WTC11 (cell line): ENCODE measurements around the gene SCGB1D2.

ENCODE experiments used
- CDX4 ChIP-seq: fragments of 250-450 bp; sonication (Bioruptor Pico); IDR thresholded peaks from 2 replicates; pipeline ENCODE4 v1.9.0; 2021; ENCODE audit warnings: moderate library complexity, mild to moderate bottlenecking, inconsistent platforms, borderline replicate concordance
- E2F4 ChIP-seq: sonication (generic); formaldehyde crosslinking; IDR thresholded peaks from 2 replicates; pipeline ENCODE4 v1.8.1; 2022; ENCODE audit warnings: low read depth, mild to moderate bottlenecking, moderate library complexity, missing genetic modification reagents, borderline replicate concordance
- ETV6 ChIP-seq: sonication (generic); formaldehyde crosslinking; IDR thresholded peaks from 2 replicates; pipeline ENCODE4 v1.8.1; 2022; ENCODE audit warnings: mild to moderate bottlenecking, missing genetic modification reagents
- MXD4 ChIP-seq: fragments of 250-450 bp; sonication (Bioruptor Pico); IDR thresholded peaks from 2 replicates; pipeline ENCODE4 v1.8.0; 2021; ENCODE audit warnings: mild to moderate bottlenecking, moderate library complexity, borderline replicate concordance
- NFYB ChIP-seq: sonication (generic); formaldehyde crosslinking; conservative IDR thresholded peaks from 2 replicates; pipeline ENCODE4 v1.8.0; 2022; ENCODE audit warnings: low read depth, missing genetic modification reagents
- SMAD3 ChIP-seq: sonication (generic); formaldehyde crosslinking; IDR thresholded peaks from 2 replicates; pipeline ENCODE4 v1.8.0; 2022; ENCODE audit warnings: missing genetic modification reagents, mild to moderate bottlenecking, borderline replicate concordance
- SP1 ChIP-seq: sonication (generic); formaldehyde crosslinking; conservative IDR thresholded peaks from 2 replicates; pipeline ENCODE4 v1.8.1; 2022; ENCODE audit warnings: missing genetic modification reagents
- TF ChIP-seq, protein P1 (sequence below): fragments of 250-450 bp; sonication (Bioruptor Pico); IDR thresholded peaks from 2 replicates; pipeline ENCODE4 v1.9.0; 2021; ENCODE audit warnings: mild to moderate bottlenecking, borderline replicate concordance
- TF ChIP-seq, protein P2 (sequence below): fragments of 200-600 bp; IDR thresholded peaks from 2 replicates; pipeline ENCODE4 v1.8.0; 2022; ENCODE audit warnings: antibody characterized with exemption

GRCh38 chr11:62236187-62236586 lies 5.9 kb upstream of the SCGB1D2 start:
- TF ChIP-seq, protein P1, sequence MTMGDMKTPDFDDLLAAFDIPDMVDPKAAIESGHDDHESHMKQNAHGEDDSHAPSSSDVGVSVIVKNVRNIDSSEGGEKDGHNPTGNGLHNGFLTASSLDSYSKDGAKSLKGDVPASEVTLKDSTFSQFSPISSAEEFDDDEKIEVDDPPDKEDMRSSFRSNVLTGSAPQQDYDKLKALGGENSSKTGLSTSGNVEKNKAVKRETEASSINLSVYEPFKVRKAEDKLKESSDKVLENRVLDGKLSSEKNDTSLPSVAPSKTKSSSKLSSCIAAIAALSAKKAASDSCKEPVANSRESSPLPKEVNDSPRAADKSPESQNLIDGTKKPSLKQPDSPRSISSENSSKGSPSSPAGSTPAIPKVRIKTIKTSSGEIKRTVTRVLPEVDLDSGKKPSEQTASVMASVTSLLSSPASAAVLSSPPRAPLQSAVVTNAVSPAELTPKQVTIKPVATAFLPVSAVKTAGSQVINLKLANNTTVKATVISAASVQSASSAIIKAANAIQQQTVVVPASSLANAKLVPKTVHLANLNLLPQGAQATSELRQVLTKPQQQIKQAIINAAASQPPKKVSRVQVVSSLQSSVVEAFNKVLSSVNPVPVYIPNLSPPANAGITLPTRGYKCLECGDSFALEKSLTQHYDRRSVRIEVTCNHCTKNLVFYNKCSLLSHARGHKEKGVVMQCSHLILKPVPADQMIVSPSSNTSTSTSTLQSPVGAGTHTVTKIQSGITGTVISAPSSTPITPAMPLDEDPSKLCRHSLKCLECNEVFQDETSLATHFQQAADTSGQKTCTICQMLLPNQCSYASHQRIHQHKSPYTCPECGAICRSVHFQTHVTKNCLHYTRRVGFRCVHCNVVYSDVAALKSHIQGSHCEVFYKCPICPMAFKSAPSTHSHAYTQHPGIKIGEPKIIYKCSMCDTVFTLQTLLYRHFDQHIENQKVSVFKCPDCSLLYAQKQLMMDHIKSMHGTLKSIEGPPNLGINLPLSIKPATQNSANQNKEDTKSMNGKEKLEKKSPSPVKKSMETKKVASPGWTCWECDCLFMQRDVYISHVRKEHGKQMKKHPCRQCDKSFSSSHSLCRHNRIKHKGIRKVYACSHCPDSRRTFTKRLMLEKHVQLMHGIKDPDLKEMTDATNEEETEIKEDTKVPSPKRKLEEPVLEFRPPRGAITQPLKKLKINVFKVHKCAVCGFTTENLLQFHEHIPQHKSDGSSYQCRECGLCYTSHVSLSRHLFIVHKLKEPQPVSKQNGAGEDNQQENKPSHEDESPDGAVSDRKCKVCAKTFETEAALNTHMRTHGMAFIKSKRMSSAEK (CRISPR knock-in tag), result no peak
- TF ChIP-seq SMAD3 (CRISPR knock-in tag) (no peak), CDX4 (CRISPR knock-in tag) (no peak), NFYB (no peak), SP1 (CRISPR knock-in tag) (no peak), E2F4 (CRISPR knock-in tag) (no peak), ETV6 (CRISPR knock-in tag) (no peak), MXD4 (CRISPR knock-in tag) (no peak)
- TF ChIP-seq, protein P2, sequence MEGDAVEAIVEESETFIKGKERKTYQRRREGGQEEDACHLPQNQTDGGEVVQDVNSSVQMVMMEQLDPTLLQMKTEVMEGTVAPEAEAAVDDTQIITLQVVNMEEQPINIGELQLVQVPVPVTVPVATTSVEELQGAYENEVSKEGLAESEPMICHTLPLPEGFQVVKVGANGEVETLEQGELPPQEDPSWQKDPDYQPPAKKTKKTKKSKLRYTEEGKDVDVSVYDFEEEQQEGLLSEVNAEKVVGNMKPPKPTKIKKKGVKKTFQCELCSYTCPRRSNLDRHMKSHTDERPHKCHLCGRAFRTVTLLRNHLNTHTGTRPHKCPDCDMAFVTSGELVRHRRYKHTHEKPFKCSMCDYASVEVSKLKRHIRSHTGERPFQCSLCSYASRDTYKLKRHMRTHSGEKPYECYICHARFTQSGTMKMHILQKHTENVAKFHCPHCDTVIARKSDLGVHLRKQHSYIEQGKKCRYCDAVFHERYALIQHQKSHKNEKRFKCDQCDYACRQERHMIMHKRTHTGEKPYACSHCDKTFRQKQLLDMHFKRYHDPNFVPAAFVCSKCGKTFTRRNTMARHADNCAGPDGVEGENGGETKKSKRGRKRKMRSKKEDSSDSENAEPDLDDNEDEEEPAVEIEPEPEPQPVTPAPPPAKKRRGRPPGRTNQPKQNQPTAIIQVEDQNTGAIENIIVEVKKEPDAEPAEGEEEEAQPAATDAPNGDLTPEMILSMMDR, result no peak
